ENCODE measurements around the gene TMX1. TPM values are rescaled to one million over a fixed set of nuclear protein-coding genes. Genes with fewer than 3 reads are reported as not detected.

Gene TMX1
- total RNA-seq: 53.1 and 53.6 TPM in 2 replicates

DNA sequence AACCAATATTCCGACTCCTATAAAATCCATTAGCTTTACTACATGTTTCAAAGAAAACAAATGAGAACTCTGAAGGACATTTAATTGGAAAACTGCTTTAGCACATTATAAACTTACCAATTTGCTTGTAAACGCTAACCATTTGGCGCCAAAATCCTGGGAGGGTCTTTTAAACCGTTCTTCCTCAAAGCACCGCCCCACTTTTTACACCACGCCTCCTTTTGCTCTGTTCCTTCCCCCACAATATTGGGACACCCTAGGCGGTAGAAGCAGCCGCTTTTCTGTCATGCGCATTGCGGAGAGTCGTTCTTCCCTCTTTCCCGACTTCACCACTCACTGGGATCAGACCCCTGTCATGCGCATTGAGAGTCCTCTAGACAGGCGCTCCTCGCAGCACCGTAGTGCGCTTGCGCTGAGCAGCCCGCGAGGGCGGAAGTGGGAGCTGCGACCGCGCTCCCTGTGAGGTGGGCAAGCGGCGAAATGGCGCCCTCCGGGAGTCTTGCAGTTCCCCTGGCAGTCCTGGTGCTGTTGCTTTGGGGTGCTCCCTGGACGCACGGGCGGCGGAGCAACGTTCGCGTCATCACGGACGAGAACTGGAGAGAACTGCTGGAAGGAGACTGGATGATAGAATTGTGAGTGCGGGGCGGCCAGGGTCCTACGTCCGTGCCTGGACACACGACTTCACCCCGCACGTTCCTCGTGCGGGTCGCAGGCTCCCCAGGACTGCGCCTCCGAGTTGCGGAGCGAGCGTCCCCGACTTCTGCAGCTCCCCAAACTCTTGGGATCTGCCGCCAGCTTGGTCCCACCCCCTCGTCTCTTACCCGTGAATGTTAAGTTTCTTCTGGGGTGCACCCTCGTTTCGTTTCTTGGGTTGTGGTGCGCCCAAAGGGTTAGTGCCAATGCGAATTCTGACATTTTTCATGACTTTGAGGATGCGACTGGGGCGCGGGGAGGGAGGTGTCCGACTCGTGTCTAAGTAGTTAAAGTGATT lies at the start of gene TMX1:
TSS of gene TMX1 (plus strand) at position 435 of the 991 bp plus-strand sequence. CDS start at position 481, 46 bp downstream.
- Mint-ChIP-seq H3K27me3 (no peaks in the 10 kb centered on the region), H3K4me1 (peaks cover 32% of the 10 kb centered on the region), H3K36me3 (ENCODE audit: low read depth) (peaks cover 8% of the 10 kb centered on the region), H3K27ac (no peak within 1 kb of the TSS), H3K4me3 (no peak within 1 kb of the TSS), H3K9me3 (no peaks in the 10 kb centered on the region)
- DNase-seq: peak; percentile 97
- intact Hi-C loops (cut with micrococcal nuclease): loop anchor here (1.0 to 5.0 kb wide), 4 partner anchors 20 to 749 kb away; partner anchors contain the start of genes FRMD6 and RTRAF

DNA sequence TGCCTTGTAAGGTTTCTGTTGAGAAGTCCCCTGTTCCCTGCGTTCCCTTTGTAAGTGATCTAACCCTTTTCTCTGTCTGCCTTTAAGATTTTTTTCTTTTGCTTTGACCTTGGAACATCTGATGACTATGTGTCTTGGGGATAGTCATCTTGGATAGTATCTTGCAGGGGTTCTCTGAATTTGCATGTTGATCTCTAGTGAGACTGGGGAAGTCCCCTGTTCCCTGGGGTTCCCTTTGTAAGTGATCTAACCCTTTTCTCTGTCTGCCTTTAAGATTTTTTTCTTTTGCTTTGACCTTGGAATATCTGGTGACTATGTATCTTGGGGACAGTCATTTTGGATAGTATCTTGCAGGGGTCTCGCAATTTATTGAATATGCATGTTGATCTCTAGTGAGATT lies 38.2 kb upstream of the TMX1 start:
- Mint-ChIP-seq H3K9me3 (no peaks in the 10 kb centered on the region), H3K27me3 (peaks cover 13% of the 10 kb centered on the region), H3K36me3 (ENCODE audit: low read depth) (no peaks in the 10 kb centered on the region), H3K4me1 (no peaks in the 10 kb centered on the region), H3K27ac (no peak overlapping the region), H3K4me3 (no peak overlapping the region)
- intact Hi-C loops (cut with micrococcal nuclease): no loop called here
- no peak for DNase-seq

GRCh38 chr14:51202914-51203665 lies 37.0 kb upstream of the TMX1 start:
- no peaks in the 10 kb centered on the region for H3K36me3 Mint-ChIP-seq (ENCODE audit: low read depth)
- H3K27ac Mint-ChIP-seq: no peak overlapping the region
- intact Hi-C loops (cut with micrococcal nuclease): no loop called here
- no peak for DNase-seq
- H3K9me3 Mint-ChIP-seq: no peaks in the 10 kb centered on the region
- H3K4me1 Mint-ChIP-seq: no peaks in the 10 kb centered on the region
- peaks cover 17% of the 10 kb centered on the region for H3K27me3 Mint-ChIP-seq
- H3K4me3 Mint-ChIP-seq: no peak overlapping the region

GRCh38 chr14:51203881-51204280 lies 36.2 kb upstream of the TMX1 start:
- intact Hi-C loops (cut with micrococcal nuclease): no loop called here
- H3K27me3 Mint-ChIP-seq: peaks cover 20% of the 10 kb centered on the region

DNA sequence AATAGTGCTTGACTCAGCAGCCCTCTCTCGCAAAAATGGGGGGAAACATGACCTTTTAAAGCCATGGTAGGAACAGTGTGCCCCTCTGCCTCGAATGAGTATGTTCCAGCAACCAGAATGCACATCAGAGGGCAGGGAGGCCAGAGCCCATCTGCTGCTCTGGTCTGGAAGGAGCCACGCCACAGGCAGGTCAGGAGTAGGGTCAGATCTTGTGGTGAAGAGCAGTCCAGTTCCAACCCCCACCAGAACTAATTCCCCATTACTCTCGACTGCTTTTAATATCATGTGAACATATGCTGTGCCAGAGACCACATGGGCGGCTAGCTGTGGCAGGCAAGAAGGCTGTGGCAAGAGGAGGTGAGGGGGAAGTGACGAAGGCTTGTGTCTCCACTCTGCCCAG lies 34.6 kb upstream of the TMX1 start:
- intact Hi-C loops (cut with micrococcal nuclease): no loop called here
- Mint-ChIP-seq H3K4me1 (no peaks in the 10 kb centered on the region), H3K27ac (no peak overlapping the region), H3K27me3 (peaks cover 25% of the 10 kb centered on the region), H3K9me3 (no peaks in the 10 kb centered on the region), H3K36me3 (ENCODE audit: low read depth) (no peaks in the 10 kb centered on the region), H3K4me3 (no peak overlapping the region)
- no peak for DNase-seq

More at GRCh38 chr14:51203881-51204280, 36.2 kb upstream of the TMX1 start:
- no peaks in the 10 kb centered on the region for H3K4me1 Mint-ChIP-seq
- H3K4me3 Mint-ChIP-seq: no peak overlapping the region
- no peaks in the 10 kb centered on the region for H3K9me3 Mint-ChIP-seq
- no peak overlapping the region for H3K27ac Mint-ChIP-seq
- no peaks in the 10 kb centered on the region for H3K36me3 Mint-ChIP-seq (ENCODE audit: low read depth)
- DNase-seq: no peak

DNA sequence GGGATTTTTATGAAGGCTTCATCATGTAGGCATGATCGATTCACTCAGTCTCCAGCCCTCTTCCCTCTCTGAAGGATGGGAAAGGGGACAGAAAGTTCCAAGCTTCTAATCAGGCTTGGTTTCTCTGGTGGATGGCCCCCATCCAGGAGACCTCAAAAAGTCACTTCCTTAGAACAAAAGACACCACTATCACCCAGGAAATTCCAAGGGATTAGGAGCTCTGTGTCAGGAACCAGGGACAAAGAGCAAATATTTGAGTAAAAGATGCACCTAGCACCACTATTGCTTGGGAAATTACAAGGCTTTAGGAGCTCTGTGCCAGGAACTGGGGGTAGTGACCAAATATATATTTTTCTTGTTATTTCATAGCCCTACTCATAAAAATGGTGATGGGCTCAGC lies 33.6 kb upstream of the TMX1 start:
- Mint-ChIP-seq H3K27ac (no peak overlapping the region), H3K36me3 (ENCODE audit: low read depth) (no peaks in the 10 kb centered on the region), H3K4me3 (no peak overlapping the region), H3K4me1 (no peaks in the 10 kb centered on the region), H3K27me3 (peaks cover 28% of the 10 kb centered on the region), H3K9me3 (no peaks in the 10 kb centered on the region)
- intact Hi-C loops (cut with micrococcal nuclease): no loop called here
- DNase-seq: no peak

DNA sequence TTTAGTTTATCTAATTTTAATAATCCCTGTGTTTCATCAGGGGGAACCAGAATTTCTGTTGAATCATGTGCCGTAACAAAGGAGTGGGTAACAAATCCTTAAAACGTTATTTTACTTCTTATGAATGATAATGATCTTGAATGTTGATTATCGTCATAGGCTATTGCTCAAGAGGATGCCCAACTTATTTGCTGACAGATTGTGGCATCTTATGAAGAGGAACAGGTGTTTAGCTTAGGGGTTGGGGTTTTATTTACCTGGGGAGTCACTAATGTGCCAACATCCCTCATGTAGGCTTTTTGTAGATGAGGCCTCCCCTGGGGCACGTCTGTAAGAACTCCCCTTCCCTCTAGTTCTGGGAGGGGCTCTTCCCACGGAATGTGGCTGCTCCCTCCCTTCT lies 32.4 kb upstream of the TMX1 start:
- peaks cover 30% of the 10 kb centered on the region for H3K27me3 Mint-ChIP-seq
- H3K4me3 Mint-ChIP-seq: no peak overlapping the region
- no peak for DNase-seq
- intact Hi-C loops (cut with micrococcal nuclease): no loop called here
- H3K9me3 Mint-ChIP-seq: no peaks in the 10 kb centered on the region
- H3K36me3 Mint-ChIP-seq (ENCODE audit: low read depth): no peaks in the 10 kb centered on the region
- H3K27ac Mint-ChIP-seq: no peak overlapping the region
- H3K4me1 Mint-ChIP-seq: no peaks in the 10 kb centered on the region

DNA sequence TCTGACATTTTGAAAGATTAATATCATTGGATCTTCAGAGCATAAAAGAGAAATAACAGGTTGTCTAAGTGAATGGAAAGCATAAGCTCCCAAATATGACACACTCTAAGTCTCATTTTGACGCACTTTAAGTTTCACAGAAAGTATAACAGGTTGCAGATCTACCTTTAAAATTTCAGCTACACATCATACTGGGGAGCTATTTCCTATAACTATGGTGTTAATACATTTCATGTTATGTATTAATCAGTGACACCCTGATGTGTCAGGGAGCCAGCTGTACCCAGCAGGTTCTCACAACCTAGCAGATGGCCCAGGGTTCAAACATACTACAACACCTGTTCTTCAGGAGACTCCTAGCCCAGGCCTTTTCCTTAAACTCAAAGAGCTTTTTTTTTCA lies 31.1 kb upstream of the TMX1 start:
- Mint-ChIP-seq H3K9me3 (no peaks in the 10 kb centered on the region), H3K4me3 (no peak overlapping the region), H3K27me3 (peaks cover 28% of the 10 kb centered on the region), H3K27ac (no peak overlapping the region), H3K36me3 (ENCODE audit: low read depth) (no peaks in the 10 kb centered on the region), H3K4me1 (no peaks in the 10 kb centered on the region)
- DNase-seq: no peak
- intact Hi-C loops (cut with micrococcal nuclease): no loop called here

DNA sequence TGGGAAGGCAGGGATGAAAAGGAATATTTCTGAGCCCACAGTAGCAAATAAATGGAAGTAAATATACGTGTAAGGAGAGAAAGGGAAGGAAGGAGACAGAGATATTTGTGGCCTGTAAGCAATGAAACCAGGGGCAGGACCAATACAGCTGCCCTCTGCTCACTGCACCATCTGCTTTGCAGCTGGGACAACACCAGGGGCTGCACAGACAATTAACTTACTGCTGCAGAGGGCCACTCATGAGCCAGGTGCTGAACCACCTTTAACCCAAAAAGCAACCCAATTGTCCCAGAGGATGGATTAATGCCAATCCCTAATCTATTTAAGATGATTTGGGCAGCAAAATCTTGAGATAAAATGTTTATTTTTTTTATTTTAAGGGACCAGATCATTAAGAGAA lies 30.6 kb upstream of the TMX1 start:
- intact Hi-C loops (cut with micrococcal nuclease): no loop called here
- H3K27ac Mint-ChIP-seq: no peak overlapping the region
- no peaks in the 10 kb centered on the region for H3K9me3 Mint-ChIP-seq
- H3K4me3 Mint-ChIP-seq: no peak overlapping the region
- H3K36me3 Mint-ChIP-seq (ENCODE audit: low read depth): no peaks in the 10 kb centered on the region
- H3K4me1 Mint-ChIP-seq: no peaks in the 10 kb centered on the region
- peaks cover 28% of the 10 kb centered on the region for H3K27me3 Mint-ChIP-seq
- no peak for DNase-seq

DNA sequence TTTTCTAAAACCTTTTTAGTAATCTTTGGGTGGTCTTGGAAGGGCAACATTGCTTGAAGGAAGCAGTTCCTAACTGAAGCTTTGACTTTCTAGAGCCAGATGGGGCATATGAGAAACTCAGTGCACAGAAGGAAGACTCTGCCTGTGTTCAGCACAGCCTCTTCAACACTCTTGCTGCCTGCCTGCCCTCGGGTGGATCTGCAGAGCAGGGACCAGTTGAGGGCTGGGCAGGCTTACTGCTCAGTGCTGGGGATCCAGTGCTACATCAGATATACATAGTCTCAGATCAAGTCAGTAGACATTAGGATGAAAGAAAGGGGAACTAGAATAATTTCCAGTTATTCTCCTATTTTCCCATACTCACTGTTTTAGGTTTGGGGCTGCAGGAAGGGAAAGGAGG lies 29.5 kb upstream of the TMX1 start:
- H3K27me3 Mint-ChIP-seq: peaks cover 28% of the 10 kb centered on the region
- no peaks in the 10 kb centered on the region for H3K9me3 Mint-ChIP-seq
- intact Hi-C loops (cut with micrococcal nuclease): no loop called here
- no peak overlapping the region for H3K4me3 Mint-ChIP-seq
- DNase-seq: no peak
- no peaks in the 10 kb centered on the region for H3K36me3 Mint-ChIP-seq (ENCODE audit: low read depth)
- H3K4me1 Mint-ChIP-seq: no peaks in the 10 kb centered on the region
- H3K27ac Mint-ChIP-seq: no peak overlapping the region

- H3K4me1 Mint-ChIP-seq: no peaks in the 10 kb centered on the region
- H3K36me3 Mint-ChIP-seq (ENCODE audit: low read depth): no peaks in the 10 kb centered on the region
- H3K27ac Mint-ChIP-seq: no peak overlapping the region
- no peaks in the 10 kb centered on the region for H3K9me3 Mint-ChIP-seq
- no peak for DNase-seq
- peaks cover 29% of the 10 kb centered on the region for H3K27me3 Mint-ChIP-seq
- intact Hi-C loops (cut with micrococcal nuclease): no loop called here
- H3K4me3 Mint-ChIP-seq: no peak overlapping the region
Measured at GRCh38 chr14:51211149-51211548, 28.9 kb upstream of the TMX1 start.

GRCh38 chr14:51216602-51217001 lies 23.4 kb upstream of the TMX1 start:
- intact Hi-C loops (cut with micrococcal nuclease): no loop called here
- Mint-ChIP-seq H3K9me3 (no peaks in the 10 kb centered on the region), H3K27ac (no peak overlapping the region), H3K27me3 (peaks cover 6% of the 10 kb centered on the region), H3K4me1 (no peaks in the 10 kb centered on the region), H3K36me3 (ENCODE audit: low read depth) (no peaks in the 10 kb centered on the region), H3K4me3 (no peak overlapping the region)
- DNase-seq: no peak

DNA sequence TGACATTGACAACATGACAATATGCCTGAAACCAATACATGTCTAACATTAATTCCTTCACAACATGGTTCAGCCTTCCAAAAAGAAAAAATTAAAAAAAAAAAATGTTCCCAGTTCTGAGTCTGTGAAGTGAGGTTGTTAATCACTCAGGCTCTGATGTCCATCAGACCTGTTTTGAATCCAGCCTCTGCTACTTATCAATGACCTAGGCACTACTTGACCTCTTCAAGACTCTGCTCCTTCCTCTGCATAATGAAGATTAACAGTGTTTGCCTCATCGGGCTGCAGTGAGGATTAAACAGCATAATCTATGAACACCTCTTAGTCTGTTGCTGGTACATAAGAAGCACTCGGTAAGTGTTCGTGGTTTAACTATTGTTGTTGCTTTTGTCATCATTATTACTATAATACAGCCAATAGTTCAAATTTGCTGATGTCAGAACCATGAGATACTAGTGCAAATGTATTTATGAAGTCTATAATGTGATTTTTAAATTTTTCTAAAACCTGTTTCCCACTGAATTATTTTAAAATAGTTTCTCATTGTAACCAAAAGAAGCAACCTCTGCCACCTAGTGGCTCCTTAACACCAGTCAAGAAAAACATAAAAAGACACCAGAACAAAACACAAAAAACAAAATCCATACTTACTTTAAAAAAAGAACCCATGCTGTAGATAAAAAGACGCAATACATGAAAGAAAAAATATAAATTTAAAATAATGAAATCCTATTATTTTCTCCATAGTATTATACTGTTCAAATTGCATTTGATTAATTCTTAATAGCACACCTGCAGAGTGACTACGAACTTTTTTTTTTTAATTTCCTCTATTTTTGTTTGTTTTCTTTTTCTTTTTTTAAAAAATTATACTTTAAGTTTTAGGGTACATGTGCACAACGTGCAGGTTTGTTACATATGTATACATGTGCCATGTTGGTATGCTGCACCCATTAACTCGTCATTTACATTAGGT lies 20.3 kb upstream of the TMX1 start:
- Mint-ChIP-seq H3K4me1 (no peaks in the 10 kb centered on the region), H3K27ac (no peak overlapping the region), H3K36me3 (ENCODE audit: low read depth) (no peaks in the 10 kb centered on the region), H3K4me3 (no peak overlapping the region), H3K27me3 (peaks cover 2% of the 10 kb centered on the region), H3K9me3 (no peaks in the 10 kb centered on the region)
- no peak for DNase-seq
- intact Hi-C loops (cut with micrococcal nuclease): no loop called here

All from activated CD4-positive, alpha-beta T cell treated with anti-CD3 and anti-CD28 coated beads, Interleukin-2, amount 10 ng/mL, durations not matched to agents 24 days and 14 days (primary cell).